ENCODE measurements around the gene CCDC68.
"Not testable (repeated sequence)": the region's sequence is repeated elsewhere in the genome, so short reads cannot be mapped to it uniquely, and the experiment has no call there.

CCDC68 gene

GRCh38 chr18:54875063-54875462, 84.2 kb downstream of the CCDC68 start:
- DNase-seq (ENCODE audit: low spot score), result no peak

- no peak for DNase-seq (ENCODE audit: low spot score)
Measured at GRCh38 chr18:54873884-54874255, 85.4 kb downstream of the CCDC68 start.

GRCh38 chr18:54872681-54873080, 86.6 kb downstream of the CCDC68 start:
- DNase-seq (ENCODE audit: low spot score), result no peak

GRCh38 chr18:54871231-54871630, 88.0 kb downstream of the CCDC68 start:
- no peak for DNase-seq (ENCODE audit: low spot score)

- DNase-seq (ENCODE audit: low spot score), result no peak
Measured at GRCh38 chr18:54867131-54867530, 92.1 kb downstream of the CCDC68 start.

GRCh38 chr18:54860941-54861340, 98.3 kb downstream of the CCDC68 start:
- no peak for DNase-seq (ENCODE audit: low spot score)

- DNase-seq (ENCODE audit: low spot score), result no peak
Measured at GRCh38 chr18:54859667-54860421, 99.4 kb downstream of the CCDC68 start.

GRCh38 chr18:54857499-54857898, 101.8 kb downstream of the CCDC68 start:
- DNase-seq (ENCODE audit: low spot score), result no peak

- DNase-seq (ENCODE audit: low spot score), result no peak
Measured at GRCh38 chr18:54856105-54856646, 103.1 kb downstream of the CCDC68 start.

GRCh38 chr18:54855050-54855449, 104.2 kb downstream of the CCDC68 start:
- DNase-seq (ENCODE audit: low spot score), result not testable (repeated sequence)

- no peak for DNase-seq (ENCODE audit: low spot score)
Measured at GRCh38 chr18:54852780-54853675, 106.2 kb downstream of the CCDC68 start.
